Colonic mucosa (tissue), 4 donors: ENCODE results near the gene IQCE. TPM values are rescaled to one million over a fixed set of nuclear protein-coding genes. Genes with fewer than 3 reads are reported as not detected.

Experiments used
- DNase-seq: peaks from one replicate; pipeline ENCODE4 v3.0.0-alpha.2; 2020
- H3K27ac ChIP-seq: fragments of 200-600 bp; one replicate; pipeline ENCODE4 v1.8.0; 2021
- H3K27me3 ChIP-seq: fragments of 200-600 bp; one replicate; pipeline ENCODE4 v1.8.0; 2021
- H3K36me3 ChIP-seq: fragments of 200-600 bp; one replicate; pipeline ENCODE4 v1.8.0; 2021
- H3K4me1 ChIP-seq: fragments of 200-600 bp; one replicate; pipeline ENCODE4 v1.8.0; 2021; ENCODE audit warnings: mild to moderate bottlenecking
- H3K4me3 ChIP-seq: fragments of 200-600 bp; one replicate; pipeline ENCODE4 v1.8.0; 2021
- H3K9ac ChIP-seq, 2 donors: one replicate each; pipeline ENCODE4 v1.7.0; 2013; ENCODE audit warnings: control low read depth in 2 of 2, low read depth in 2 of 2, low read length in 2 of 2
- H3K9me3 ChIP-seq: fragments of 200-600 bp; one replicate; pipeline ENCODE4 v1.8.0; 2021
- CTCF ChIP-seq: fragments of 200-600 bp; IDR thresholded peaks from one replicate; pipeline ENCODE4 v1.8.0; 2022; ENCODE audit warnings: antibody characterized with exemption, mild to moderate bottlenecking
- intact Hi-C: fragments of 100-400 bp; cut with DNase I; formaldehyde crosslinking; loops from one replicate; pipeline ENCODE4 v1.14.1; 2022
- total RNA-seq, 2 donors: library from RNA; stranded (reverse); fragmentation: NEBNext Ultra II Directional in 1 of 2; extraction: Animal tissue kit (Norgen Biotek cat#: 25700) in 1 of 2; gene quantifications; one replicate each; pipeline ENCODE4 v1.2.1, GENCODE V29; 2021
- donor health status: healthy.
- donor health status: DM: no; HTN: no; CAD: no.
- donor health status: DM: no; HTN: no; CAD: no.

Gene IQCE, protein sequence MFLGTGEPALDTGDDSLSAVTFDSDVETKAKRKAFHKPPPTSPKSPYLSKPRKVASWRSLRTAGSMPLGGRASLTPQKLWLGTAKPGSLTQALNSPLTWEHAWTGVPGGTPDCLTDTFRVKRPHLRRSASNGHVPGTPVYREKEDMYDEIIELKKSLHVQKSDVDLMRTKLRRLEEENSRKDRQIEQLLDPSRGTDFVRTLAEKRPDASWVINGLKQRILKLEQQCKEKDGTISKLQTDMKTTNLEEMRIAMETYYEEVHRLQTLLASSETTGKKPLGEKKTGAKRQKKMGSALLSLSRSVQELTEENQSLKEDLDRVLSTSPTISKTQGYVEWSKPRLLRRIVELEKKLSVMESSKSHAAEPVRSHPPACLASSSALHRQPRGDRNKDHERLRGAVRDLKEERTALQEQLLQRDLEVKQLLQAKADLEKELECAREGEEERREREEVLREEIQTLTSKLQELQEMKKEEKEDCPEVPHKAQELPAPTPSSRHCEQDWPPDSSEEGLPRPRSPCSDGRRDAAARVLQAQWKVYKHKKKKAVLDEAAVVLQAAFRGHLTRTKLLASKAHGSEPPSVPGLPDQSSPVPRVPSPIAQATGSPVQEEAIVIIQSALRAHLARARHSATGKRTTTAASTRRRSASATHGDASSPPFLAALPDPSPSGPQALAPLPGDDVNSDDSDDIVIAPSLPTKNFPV
- 10 to 100 TPM; 23.2 to 36.3 TPM for total RNA-seq

DNA sequence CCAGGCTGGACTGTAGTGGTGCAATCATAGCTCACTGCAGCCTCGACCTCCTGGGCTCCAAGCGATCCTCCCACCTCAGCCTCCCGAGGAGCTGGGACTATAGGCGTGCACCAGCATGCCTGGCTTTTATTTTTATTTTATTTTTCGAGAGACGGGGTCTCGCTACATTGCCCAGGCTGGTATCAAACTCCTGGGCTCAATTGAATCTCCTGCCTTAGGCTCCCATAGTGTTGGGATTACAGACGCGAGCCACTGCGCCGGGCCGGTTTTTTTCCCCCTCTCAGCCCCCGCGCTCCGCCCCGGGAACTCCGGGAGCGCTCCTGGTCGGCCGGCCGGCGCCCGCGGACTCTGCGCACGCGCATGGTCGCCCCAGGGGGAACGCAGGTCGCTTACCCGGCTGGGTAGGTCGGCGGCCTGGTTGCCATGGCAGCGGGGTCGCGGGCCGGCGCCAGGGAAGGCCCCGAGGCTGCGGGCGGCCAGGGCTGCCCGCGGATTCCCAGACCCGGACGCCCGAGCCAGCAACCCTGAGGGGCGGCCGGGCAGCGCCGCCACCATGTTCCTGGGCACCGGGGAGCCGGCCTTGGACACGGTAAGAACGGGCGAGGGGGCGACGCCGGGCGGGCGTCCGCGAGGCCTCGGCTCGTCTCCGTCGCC lies at the start of gene IQCE:
TSS of gene IQCE (plus strand) at position 351 of the 654 bp plus-strand sequence. CDS start at position 554, 203 bp downstream.
- Histone ChIP-seq H3K27me3 (no peaks in the 10 kb centered on the region), H3K9me3 (no peaks in the 10 kb centered on the region), H3K36me3 (no peaks in the 10 kb centered on the region), H3K4me1 (peaks cover 15% of the 10 kb centered on the region), H3K9ac (peak within 1 kb of the TSS; percentile 69 to 86), H3K27ac (peak within 1 kb of the TSS; percentile 87), H3K4me3 (peak within 1 kb of the TSS; percentile 89)
- intact Hi-C loops = no loop called here
- no peak for TF ChIP-seq CTCF
- peak; percentile 95 for DNase-seq

- no peak for DNase-seq
- no peak overlapping the region for H3K9ac ChIP-seq
- H3K4me3 ChIP-seq = no peak overlapping the region
- no peaks in the 10 kb centered on the region for H3K27me3 ChIP-seq
- no peaks in the 10 kb centered on the region for H3K9me3 ChIP-seq
- no peak overlapping the region for H3K27ac ChIP-seq
- peaks cover 16% of the 10 kb centered on the region for H3K4me1 ChIP-seq
- intact Hi-C loops = no loop called here
- H3K36me3 ChIP-seq = no peaks in the 10 kb centered on the region
- no peak for TF ChIP-seq CTCF
Measured at GRCh38 chr7:2509298-2509906, 49.4 kb upstream of the IQCE start.

DNA sequence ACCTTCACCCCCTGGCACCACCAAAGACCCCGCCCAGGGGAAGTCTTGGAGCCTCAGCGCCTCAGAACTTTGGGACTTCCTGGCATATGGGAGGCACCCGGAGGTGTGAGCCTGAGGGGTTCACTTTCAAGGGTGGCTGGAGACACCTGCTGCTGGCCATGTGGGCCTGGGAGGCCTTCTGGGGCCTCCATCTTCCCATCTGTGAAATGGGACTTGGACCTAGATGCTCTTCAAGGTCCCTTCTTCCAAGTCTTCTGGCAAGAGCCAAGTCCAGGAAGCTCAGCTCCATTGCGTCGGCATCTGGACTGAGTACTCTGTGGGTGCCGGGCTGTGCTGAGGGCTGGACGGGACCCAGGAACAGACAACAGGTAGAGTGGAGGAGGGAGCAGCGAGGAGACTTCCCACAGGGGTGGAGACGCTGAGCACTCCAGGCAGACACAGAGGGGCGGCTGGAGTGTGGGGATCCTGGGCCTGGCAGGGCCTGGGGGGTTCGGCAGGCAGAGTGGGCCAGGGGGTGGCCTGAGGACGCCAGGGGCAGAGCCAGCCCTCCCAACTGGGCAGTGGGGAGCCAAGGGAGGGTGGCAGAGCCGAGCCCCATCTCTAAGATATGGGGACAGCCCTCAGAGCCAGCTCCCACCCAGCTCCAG lies 48.5 kb upstream of the IQCE start:
- Histone ChIP-seq H3K9ac (no peak overlapping the region), H3K36me3 (no peaks in the 10 kb centered on the region), H3K4me1 (peaks cover 16% of the 10 kb centered on the region), H3K9me3 (no peaks in the 10 kb centered on the region), H3K4me3 (no peak overlapping the region), H3K27ac (no peak overlapping the region), H3K27me3 (no peaks in the 10 kb centered on the region)
- no peak for TF ChIP-seq CTCF
- no peak for DNase-seq
- intact Hi-C loops = no loop called here

DNA sequence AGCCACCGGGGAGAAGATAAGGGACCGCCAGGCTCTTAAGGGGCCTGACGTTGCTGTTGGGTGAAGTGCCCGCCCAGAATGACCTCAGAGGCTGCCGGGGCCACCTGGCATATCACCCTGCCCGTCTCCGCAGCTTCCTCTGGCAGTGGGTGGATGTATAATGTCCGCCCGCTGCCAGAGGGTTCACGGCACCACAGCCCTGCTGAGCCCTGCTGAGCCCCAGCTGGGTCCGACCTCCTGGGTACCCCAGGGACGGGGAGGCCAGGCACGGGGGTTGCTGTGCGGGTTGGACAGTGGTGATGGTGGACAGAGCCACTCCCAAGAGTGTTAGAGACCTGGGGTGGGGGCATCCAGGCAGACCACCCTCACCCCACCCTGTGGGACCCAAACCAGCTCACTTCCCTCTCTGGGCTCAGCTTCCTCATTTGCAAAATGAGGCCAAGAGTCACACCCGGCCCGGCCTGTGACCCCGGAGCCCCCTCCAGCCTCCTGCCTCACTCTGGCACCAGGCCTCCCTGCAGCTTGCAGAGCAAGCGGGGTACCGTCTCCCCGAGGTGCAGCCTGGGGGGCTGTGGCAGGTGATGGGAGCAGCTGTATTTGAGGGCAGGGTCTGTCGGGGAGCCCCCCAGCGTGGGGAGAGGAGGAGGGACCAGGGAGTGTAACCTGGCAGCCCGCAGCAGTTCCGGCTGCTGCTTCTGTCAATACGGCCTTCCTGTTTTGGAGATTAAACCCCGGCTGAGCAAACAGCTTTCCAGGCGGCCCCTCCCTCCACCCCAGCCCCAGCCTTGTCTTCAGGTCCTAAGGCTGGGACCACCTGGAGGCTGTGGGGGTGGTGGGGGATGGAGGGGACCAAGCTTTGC lies 47.6 kb upstream of the IQCE start:
- H3K4me3 ChIP-seq = no peak overlapping the region
- peak; percentile 70 for DNase-seq
- no peaks in the 10 kb centered on the region for H3K27me3 ChIP-seq
- H3K9me3 ChIP-seq = no peaks in the 10 kb centered on the region
- intact Hi-C loops = no loop called here
- TF ChIP-seq CTCF = no peak
- H3K9ac ChIP-seq = peak overlapping the region; percentile 56 to 58
- peak overlapping the region; percentile 65 for H3K27ac ChIP-seq
- H3K4me1 ChIP-seq = peaks cover 16% of the 10 kb centered on the region
- no peaks in the 10 kb centered on the region for H3K36me3 ChIP-seq
